ENCODE measurements around the gene FSIP1.

Gene FSIP1

DNA sequence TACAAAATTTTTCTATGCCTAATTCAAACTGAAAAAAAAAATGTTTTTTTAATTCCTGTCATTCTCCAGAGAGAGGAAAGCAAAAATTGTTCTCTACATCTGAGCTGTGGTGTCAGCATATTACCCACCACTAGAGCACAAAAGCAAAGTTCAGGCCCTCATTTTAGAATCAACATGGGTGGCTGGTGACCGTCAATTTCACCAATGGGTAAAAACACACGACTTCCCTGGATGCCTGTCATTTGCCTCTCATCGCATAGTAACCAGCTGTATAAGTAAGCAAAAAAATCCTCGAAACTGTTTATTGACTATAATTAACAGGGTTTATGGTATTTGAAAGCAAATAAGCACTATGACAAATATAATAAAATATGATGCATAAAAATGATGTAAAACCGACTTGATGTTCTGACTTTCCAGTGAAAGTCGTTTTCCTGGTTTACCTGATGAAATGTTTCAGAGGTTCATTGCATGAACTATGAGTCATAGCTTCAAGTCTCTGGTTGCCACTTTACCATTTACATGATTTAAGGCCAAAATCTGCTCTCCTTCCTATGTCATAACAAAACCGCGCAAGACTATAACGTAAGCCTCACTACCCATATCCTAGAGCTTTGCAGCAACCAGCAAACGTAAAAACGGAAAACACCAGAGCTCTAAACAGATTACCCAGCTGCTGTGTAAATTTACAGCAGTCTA, 141.3 kb downstream of the FSIP1 start:
- H3K4me3 ChIP-seq (ENCODE audit: low read depth, low read length): no peak overlapping the region
- TF ChIP-seq, protein P1, sequence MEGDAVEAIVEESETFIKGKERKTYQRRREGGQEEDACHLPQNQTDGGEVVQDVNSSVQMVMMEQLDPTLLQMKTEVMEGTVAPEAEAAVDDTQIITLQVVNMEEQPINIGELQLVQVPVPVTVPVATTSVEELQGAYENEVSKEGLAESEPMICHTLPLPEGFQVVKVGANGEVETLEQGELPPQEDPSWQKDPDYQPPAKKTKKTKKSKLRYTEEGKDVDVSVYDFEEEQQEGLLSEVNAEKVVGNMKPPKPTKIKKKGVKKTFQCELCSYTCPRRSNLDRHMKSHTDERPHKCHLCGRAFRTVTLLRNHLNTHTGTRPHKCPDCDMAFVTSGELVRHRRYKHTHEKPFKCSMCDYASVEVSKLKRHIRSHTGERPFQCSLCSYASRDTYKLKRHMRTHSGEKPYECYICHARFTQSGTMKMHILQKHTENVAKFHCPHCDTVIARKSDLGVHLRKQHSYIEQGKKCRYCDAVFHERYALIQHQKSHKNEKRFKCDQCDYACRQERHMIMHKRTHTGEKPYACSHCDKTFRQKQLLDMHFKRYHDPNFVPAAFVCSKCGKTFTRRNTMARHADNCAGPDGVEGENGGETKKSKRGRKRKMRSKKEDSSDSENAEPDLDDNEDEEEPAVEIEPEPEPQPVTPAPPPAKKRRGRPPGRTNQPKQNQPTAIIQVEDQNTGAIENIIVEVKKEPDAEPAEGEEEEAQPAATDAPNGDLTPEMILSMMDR (IDR thresholded peaks at IDR 0.05; ENCODE audit: borderline replicate concordance, insufficient read depth, low read depth, low read length): no peak

DNA sequence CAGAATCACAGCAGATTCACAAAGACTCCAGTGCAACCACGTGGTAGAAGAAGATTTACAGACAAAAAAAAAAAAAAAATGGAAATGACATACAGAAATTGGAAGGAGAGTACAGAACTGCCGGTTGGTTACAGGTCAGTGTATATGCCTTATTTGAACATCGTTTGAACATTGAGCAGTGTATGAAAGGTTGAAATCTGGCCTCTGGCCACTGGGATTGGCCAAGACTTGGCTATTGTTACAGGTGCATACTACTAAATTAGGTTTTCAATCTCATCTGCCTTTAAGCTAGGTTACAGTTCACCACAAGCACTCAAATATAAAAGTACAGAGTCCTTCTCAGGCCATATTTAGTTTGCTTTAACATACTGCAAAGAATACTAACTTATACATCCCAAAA, 142.0 kb downstream of the FSIP1 start:
- TF ChIP-seq, protein P1 (IDR thresholded peaks at IDR 0.05; ENCODE audit: borderline replicate concordance, insufficient read depth, low read depth, low read length): no peak
- no peak overlapping the region for H3K4me3 ChIP-seq (ENCODE audit: low read depth, low read length)

DNA sequence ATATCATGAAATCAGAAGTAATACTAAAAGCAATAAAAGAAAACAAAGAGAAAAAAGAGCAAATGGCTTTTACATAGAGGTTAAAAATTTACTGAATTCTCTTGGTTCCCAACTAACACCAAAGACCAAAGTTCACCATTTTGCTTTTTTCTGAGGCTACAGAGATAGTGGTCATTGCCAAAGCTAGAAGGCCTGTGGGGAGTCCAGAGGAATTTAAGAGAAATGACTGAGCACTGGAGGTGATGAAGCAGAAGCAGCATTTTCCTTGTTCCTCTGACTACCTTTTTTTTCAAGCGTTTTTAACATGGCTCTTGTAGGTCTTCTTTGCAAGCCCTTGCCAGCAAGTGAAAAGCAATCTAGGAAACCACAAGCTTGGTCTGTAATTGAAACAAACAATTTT, 143.6 kb downstream of the FSIP1 start:
- TF ChIP-seq, protein P1 (IDR thresholded peaks at IDR 0.05; ENCODE audit: borderline replicate concordance, insufficient read depth, low read depth, low read length): no peak
- H3K4me3 ChIP-seq (ENCODE audit: low read depth, low read length): no peak overlapping the region

DNA sequence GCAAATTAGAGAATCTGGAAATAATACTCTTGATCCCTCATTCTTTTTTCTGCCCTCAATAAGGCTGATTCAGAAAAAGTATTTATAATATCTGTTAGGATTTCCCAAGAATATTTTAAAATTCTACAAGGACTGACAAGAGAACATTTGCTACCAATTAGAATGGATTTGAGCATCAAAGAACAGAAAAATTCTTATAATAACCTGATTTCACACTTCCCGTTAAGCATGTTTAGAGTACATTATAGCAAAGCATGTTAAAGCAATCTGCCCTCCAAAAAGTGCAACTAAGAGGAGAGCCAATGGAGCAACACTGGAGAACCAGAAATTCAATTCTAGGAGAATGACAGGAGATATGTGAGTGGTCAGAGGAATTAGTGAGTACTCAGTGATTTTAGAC, 144.6 kb downstream of the FSIP1 start:
- TF ChIP-seq, protein P1 (IDR thresholded peaks at IDR 0.05; ENCODE audit: borderline replicate concordance, insufficient read depth, low read depth, low read length): no peak
- H3K4me3 ChIP-seq (ENCODE audit: low read depth, low read length): no peak overlapping the region

DNA sequence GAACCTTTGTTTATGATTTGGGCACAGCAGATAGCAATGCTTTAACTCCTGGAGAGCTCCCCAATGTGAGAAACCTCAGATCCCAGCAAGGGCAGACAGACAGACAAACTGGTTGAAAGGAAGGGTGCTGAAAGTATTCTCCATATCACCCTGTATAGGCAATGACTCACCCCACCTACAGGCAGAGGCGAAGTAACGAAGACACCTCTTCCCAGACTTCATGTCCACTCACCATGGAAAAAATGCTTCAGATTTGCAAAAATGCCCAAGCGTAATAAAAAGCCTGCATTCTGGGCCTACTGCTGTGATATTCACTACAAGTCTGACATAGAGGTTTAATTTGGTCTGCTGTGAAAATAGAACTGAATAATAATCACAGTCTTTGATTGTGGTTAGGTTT, 151.3 kb downstream of the FSIP1 start:
- TF ChIP-seq, protein P1 (IDR thresholded peaks at IDR 0.05; ENCODE audit: borderline replicate concordance, insufficient read depth, low read depth, low read length): no peak

GRCh38 chr15:39629906-39630305, 152.7 kb downstream of the FSIP1 start:
- TF ChIP-seq, protein P1 (IDR thresholded peaks at IDR 0.05; ENCODE audit: borderline replicate concordance, insufficient read depth, low read depth, low read length): no peak

More for the DNA sequence above, 151.3 kb downstream of the FSIP1 start:
- H3K4me3 ChIP-seq (ENCODE audit: low read depth, low read length): no peak overlapping the region

GRCh38 chr15:39629371-39629770, 153.3 kb downstream of the FSIP1 start:
- H3K4me3 ChIP-seq (ENCODE audit: low read depth, low read length): no peak overlapping the region
- TF ChIP-seq, protein P1 (IDR thresholded peaks at IDR 0.05; ENCODE audit: borderline replicate concordance, insufficient read depth, low read depth, low read length): no peak

More at GRCh38 chr15:39629906-39630305, 152.7 kb downstream of the FSIP1 start:
- H3K4me3 ChIP-seq (ENCODE audit: low read depth, low read length): no peak overlapping the region

Data from GM12875 (cell line).